GM19193 (cell line): ENCODE data around the gene PCLAF.

ENCODE experiments used
- POLR2A ChIP-seq: IDR thresholded peaks from 4 replicates; pipeline ENCODE4 v1.6.1; 2011; ENCODE audit not compliant: insufficient read depth, insufficient read length; ENCODE audit errors: extremely low read depth

The PCLAF gene

DNA sequence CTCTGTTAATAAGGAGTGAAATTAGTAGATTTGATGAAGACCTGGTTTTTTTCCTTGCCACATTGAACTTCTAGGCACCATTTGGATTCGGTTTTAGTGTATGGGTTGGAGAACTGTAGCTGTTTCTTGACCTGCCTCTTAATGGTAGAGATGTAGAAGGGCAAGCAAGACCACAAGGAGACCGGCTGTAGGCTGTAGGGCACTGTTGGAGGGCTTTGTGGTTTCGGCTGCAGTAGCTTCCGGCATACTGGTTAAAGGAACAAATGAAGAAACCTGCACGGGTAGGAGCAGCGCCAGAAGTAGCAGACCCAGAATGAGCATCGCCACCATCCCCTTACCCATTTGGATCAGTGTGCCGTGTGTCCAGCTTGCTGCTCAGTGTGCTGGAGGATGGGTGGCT, 7.9 kb downstream of the PCLAF start:
- no peak for TF ChIP-seq POLR2A

DNA sequence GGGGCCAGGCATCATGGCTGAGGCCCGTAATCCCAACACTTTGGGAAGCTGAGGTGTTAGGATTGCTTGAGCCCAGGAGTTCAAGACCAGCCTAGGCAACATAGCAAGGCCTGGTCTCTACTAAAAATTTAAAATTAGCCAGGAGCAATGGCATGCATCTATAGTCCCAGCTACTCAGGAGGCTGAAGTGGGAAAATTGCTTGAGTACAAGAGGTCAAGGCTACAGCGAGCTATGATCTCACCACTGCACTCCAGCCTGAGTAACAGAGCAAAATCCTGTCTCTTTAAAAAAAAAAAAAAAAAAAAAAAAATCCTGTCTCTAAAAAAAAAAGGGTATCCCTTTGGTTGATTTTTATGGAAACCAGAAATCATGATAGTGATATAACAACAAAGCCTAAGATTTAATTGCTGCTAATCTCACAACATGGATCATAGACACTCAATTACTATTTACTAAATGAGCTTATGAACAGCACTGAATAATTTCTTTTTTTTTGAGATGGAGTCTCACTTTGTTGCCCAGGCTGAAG, 12.1 kb downstream of the PCLAF start:
- TF ChIP-seq POLR2A: no peak

DNA sequence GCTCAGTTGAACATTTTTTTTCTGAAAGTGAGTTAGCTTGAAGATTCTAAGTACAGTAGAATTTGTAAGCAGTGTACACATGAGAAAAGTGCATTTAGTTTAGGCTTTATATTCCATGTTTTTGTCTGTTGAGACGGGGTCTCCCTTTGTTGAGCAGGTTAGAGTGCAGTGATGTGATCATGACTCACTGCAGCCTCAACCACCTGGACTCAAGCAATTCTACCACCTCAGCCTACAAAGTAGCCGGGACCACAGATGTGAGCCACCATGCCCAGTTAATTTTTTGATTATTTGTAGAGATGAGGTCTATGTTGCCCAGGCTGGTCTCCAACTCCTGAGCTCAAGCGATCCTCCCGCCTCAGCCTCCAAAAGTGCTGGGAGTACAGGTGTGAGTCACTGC, 20.0 kb downstream of the PCLAF start:
- TF ChIP-seq POLR2A: no peak

DNA sequence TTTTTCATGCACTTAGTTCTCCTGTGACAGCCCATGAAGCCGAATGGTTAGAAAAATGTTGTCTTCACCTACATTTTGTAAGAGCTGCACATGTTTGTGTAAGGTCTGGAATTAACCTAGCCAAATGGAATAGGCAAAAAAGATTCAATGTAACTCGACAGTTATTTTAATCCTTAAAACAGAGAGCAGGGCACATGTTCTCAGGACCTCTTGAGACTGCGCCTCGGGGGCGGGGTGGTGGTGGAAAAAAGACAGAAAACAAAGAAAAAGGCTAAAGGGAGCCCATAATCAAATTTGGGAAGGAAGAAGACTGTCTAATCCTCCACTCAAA, 24.6 kb downstream of the PCLAF start:
- no peak for TF ChIP-seq POLR2A

DNA sequence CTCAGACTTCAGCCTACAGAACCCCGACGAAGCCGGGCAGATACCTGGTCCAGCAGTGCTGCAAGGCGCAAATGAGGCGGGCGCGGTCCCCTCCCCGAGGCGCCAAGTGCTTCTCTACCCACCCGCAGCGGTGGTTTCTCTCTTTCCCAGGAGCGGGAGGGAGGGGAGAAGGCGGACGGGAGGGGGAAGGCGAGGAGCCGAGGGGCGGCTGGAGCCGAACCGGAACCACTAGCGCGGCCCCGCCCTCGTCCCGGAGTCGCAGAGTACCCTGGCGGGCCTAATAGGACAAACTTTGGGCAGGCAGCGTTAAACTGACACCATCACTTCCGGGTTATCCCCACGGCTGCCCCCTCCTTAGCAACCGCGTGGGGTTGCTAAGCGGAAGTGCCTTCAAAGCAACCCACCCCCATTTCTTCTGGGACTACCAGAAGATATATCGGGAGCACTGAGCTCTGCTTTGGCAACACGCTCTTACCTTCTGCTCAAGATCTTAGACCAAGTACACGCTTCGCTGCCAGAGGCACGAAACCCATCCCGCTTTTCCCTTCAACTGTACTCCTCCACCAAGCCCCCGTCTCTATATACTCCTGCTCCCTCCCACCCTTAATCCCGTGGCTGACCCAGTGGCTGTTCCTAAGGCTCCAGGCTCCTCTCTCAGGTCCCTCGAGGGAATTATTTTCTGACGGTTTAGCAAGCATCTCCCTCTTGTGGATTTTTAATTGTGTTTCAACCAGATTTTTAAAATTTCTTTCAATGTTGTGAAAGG, 25.1 kb downstream of the PCLAF start, which contains the start of gene CSNK1G1:
Gene CSNK1G1, minus strand, starts transcription at position 230 of the 766 bp plus-strand sequence. CDS start 55,674 bp downstream, outside the sequence.
- no peak for TF ChIP-seq POLR2A

DNA sequence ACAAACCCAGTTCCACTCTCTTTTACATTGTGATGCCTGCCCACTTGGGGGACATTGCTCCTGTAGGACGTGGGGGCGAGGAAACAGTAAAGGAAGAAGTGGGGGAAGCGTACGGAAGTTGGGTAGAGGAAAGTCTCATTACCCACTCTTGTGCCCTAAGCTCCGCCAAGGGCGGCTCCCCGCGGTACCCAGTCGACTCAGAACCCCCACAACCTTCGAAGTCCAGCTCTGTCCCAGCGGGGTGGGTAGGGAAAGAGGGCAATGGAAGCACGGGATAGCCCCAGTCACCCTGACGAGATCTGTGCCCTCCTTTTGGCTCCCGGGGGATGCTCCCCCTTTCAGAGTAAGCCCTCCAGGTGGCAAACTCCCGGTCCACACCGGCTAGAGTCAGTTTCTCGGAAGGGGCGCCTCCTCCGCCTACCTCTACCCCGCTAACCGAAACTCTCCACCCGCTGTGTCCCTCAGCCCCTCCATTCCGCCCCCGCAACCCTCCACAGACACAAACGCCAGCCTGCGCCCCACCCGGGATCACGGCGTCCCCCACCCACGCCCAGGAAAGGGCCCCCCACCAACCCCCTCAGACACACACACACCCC, 25.8 kb downstream of the PCLAF start:
- TF ChIP-seq POLR2A: no peak

DNA sequence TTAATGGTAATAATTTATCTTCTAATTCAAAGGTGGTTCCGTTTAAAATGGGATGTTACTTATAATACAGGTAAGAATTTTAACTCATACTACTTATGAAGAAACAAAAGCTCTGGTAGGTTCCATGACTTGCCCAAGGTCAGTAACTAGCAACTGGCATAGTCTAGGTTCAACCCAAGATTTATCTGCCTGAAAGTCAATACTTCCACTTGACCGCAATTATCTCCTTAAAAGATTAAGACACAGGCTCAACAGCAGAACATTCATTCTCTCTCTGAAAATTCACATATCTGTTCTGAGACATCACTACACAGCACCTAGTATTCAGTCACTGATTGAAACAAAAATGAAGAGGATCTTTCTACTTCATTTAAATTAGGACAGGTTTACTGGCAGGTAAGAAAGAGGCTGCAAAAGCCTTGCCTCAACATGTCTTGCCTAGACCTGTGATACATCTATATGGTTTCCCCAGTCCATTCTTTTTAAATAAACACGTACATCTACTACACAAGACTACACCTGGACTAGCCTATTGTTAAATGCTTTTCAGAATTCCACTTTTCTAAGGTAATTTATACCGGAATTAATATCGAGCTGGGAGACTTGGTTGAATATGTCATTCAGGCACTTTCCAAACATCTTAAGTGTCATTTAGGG, 26.4 kb downstream of the PCLAF start:
- no peak for TF ChIP-seq POLR2A

DNA sequence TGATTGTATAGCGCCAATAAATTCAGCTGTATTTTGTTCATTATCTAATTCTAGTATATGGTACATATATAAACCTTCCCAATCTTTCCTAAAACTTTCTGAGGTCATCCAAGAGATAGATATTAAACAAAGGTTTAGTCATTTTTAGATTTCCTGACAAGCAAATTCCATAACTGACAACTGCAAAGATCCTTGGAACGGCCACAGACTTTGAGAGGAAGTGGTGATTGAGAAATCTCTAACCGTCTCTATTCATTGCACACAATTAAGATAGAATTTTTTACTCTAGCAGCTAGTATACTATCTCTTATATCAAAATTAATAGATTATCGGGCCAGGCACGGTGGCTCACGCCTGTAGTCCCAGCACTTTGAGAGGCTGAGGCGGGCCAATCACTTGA, 30.0 kb downstream of the PCLAF start:
- TF ChIP-seq POLR2A: no peak

DNA sequence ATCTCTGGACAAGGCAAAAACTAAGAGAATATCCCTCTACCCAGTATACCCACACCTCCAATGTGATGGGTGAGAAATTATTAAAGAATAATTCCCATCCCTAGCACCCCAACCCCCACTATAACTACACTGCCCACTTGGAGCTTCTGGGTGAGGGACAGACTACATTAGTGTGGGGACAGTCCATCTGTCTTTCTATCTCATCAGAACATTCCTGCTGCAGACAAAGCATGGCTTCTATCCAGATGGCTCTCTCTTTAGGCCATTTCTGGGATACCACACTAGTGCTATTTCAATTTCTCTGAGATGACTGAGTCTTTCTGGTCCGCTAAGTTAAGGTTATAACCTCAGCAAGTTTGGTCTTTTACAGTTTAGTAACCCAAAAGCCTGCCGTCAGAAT, 31.9 kb downstream of the PCLAF start:
- TF ChIP-seq POLR2A: no peak

DNA sequence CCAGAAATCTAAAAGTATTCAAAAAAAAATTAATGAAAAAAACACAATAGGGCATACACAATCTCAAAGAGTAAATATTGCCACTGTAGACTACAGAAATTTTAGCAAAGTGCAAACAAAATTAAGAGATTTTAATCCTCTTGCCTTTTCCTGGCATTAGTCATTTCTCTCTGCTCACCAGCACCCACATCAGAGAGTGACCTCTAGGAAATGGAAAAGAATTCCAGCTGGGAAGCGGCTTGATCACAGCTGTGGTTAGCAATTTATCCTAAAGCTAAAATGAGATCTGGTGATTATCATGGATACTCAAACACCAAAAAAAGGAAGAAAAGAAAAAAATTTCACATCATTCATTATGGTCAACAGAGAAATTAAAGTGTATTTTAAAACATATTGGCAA, 32.8 kb downstream of the PCLAF start:
- no peak for TF ChIP-seq POLR2A

DNA sequence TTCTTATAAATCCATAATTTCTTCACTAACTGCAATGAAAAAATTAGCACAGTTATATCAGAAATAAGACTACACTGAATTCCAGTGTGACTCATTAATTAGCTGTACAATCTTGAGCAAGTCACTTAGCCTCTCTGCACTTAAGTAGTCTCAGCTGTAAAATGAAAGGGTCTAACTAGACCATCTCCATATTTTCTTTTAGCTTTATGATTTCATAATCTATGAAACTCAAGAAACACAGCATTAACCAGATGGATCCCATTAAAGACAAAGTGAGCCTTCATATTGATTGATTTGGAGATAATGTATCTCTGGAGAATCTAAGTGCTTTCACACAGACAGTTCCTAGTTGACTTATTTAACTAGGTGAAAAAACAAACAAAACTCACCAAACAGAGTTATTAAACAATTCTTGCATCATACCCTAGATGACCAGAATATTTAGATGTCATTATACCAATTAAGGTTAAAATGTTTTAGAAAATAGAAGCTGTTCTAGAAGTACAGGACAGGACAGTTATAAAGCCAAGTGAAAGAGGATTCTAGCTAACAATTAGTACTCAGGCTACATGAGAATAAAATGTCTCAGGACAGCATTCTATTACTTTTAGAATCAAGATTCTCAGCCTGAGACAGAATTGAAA, 36.5 kb downstream of the PCLAF start:
- TF ChIP-seq POLR2A: no peak

DNA sequence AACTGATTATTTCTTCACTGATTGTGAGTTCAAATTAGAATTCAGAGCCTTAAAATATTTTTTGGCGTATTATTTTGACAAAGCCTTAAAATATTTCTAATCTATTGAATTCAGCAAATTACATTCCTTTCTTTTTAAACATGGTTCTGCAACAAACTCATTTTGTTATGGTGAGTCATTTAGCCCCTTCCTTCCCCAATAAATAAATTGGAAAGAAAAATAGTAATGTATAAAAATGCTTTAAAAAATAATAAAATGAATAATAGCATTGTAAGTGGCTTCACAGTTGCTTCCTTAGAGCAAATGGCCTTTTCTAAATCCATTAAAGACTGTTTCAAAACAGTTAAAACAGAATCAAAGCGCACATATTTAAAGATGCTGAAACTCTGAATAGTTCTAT, 37.4 kb downstream of the PCLAF start:
- no peak for TF ChIP-seq POLR2A

DNA sequence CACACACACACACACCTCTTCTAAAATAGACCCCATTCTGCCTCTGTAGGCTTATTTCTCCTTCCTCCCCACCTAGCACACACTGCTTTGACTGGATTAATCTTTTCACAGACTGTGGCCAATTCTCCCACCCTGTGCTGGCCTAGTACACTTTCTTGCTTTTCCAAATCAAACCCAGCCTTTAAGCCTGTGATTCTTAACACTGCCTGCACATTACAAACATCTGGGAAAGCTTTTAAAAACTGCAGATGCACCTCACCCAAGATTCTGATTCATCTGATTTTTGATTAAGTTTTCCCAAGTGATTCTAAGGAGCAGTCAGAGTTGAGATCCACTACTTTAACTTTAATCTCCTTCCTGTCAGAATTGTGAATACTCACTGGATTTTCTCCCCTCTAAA, 38.0 kb downstream of the PCLAF start:
- no peak for TF ChIP-seq POLR2A

DNA sequence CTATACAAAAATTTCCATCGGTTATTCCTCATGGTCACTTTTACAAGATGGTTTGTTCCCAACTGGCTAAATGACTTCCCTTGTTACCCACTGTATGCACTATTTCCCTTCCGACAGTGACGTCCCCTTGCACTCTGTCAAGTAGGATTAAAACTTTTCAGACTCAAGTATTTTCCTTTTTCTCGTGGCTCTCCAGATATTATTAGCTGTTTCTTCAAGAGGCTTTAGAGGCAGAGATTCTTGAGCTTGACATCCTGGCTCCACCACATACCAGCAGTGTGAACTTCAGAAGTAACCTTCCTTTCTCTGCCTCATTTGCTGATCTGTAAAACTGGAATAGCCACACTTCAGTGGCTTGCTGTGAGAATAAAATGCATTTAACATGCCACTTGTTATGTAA, 39.3 kb downstream of the PCLAF start:
- TF ChIP-seq POLR2A: no peak

DNA sequence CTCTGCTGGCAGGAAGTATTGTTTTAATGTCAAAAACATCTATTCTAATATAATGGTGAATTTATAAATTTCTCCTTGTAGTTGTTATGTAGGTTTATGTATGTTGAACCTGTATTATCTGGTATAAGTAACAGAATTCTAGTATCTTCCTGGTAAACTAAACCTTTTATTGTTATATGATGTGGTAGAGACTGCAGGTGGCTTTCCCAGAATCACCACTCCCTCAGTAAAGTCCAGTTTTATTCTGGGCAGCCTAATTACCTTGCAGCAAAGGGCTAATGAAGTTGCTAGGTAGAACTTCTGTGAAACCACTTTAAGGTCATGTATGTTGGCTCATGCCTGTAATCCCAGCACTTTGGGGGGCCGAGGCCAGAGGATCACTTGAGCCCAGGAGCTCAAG, 40.9 kb downstream of the PCLAF start:
- TF ChIP-seq POLR2A: no peak
